Thyroid gland (tissue), 4 donors: ENCODE results near the gene BRWD1.

Source experiments
- CTCF ChIP-seq, 6 experiments: fragments of 200-600 bp in 3 of 6; fragments of 450-650 bp in 3 of 6; sonication (generic) in 3 of 6; IDR thresholded peaks; one replicate each; pipeline ENCODE4 v1.5.1; 2016 to 2019; ENCODE audit warnings: antibody characterized with exemption in 6 of 6, mild to moderate bottlenecking in 2 of 6, inconsistent platforms in 1 of 6, moderate library complexity in 1 of 6
- POLR2A ChIP-seq, 2 donors: fragments of 450-650 bp; IDR thresholded peaks; one replicate each; pipeline ENCODE4 v1.6.1; 2017; ENCODE audit warnings: antibody characterized with exemption in 2 of 2, mild to moderate bottlenecking in 2 of 2, moderate library complexity in 1 of 2

DNA sequence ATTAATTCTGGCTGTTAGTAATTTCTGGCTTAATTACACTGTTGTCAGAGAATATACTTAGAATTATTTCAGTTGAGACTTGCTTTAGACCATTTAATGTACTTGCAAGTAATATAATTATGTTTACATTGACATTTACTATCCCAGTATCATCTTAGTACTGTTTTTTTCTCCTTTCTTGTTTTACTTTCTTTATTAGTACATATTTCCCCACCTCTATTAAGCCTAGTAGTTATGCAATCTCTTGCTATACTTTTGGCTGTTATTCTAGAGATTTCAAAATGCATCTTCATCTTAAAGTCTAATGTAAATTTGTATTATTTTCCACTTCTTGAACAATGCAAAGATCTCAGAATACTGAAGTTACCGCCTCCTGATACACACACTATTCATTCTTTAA lies 24.4 kb downstream of the BRWD1 start:
- TF ChIP-seq CTCF (IDR thresholded peaks at IDR 0.05) (no peak), POLR2A (IDR thresholded peaks at IDR 0.05) (no peak)
